ENCODE data around the gene MRPL57.
"Not testable (repeated sequence)": the region's sequence is repeated elsewhere in the genome, so short reads cannot be mapped to it uniquely, and the experiment has no call there.

The MRPL57 gene

DNA sequence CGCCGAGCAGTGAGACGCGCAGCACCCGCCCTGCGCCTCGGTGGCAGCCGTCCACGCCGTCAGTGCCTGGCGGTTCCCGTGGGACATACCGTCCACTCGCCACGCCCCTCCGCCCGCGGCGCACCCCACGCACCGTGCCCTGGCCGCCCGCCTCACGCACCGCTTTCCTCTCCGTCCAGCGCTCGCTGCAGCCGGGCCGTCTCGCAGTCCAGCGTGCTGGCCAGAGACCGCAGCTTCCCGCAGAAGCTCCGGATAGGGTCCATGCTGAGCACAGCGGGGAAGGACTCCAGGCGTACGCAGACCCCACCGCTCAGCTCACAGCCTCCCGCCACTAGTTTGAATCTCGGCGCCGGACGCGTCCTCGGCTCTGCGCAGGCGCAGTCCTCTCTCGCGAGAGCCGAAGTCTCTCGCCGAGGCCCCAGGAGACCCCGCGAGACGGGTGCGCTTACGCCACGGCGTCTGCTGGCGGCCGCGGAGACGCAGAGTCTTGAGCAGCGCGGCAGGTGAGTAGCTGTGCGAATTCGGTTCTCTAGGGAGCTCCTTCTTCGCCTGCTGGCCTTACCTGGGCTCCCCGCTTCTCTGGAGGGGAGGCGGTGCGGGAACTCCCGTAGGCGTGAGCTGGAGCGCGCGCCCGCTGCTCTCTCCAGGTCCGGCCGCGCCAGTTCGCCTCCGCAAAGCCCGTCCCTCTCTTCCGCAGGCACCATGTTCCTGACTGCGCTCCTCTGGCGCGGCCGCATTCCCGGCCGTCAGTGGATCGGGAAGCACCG, at the start of gene MRPL57, which contains the start of gene SKA3:
Gene MRPL57, plus strand, starts transcription at position 444 of the 767 bp plus-strand sequence. Its CDS starts 259 bp downstream, at position 703.
Gene SKA3, minus strand, starts transcription at position 338 of the 767 bp plus-strand sequence. Its CDS starts 75 bp downstream, at position 263.
- DNase-seq = peak; percentile 95

DNA sequence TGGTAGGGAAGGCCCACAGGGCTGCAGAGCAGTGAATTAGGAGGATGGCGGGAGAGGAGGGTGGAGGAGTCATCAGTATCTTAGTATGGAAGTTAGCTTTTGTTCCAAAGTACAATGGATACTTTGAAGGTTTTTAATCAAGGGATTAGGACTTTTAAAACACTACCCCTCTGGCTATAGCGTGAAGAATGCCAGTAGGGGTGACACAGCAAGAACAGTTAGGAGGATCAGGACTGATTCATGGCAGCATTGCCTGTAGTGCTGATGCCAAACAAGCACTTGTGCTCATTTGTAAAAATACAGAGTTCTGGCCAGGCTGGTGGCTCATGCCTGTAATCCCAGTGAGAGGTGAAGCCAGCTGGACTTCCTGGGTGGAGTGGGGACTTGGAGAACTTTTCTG, 46.3 kb upstream of the MRPL57 start:
- no peak for DNase-seq

DNA sequence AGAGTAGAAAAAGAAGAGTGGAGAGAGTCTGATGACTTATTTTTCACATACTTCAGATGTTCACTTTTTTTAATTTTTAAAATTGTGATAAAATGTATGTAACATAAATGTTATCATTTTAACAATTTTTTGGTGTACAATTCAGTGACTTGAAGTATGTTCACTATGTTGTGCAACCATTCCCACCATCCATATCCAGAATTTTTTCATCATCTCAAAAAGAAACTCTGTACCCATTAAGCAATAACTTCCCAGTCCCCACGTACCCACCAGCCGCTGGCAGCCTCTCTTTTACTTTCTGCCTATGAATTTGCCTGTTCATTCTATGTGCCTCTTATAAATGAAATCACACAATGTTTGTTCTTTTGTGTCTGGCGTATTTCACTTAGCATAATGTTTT, 43.4 kb upstream of the MRPL57 start:
- DNase-seq = no peak

DNA sequence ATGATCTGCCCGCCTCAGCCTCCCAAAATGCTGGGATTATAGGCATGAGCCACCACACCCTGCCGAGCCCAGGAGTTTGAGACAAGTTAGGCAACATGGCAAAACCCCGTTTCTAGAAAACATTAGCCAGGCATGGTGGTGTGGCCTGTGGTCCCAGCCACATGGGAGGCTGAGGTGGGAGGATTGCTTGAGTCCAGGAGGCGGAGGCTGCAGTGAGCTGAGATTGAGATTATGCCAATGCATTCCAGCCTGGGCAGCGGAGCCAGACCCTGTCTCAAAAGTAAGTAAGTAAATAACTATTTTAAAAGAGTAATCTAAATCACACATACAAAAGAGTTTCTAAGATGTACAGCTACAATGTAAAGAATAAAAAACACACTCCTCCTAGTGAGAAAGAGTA, 42.0 kb upstream of the MRPL57 start:
- DNase-seq = no peak

DNA sequence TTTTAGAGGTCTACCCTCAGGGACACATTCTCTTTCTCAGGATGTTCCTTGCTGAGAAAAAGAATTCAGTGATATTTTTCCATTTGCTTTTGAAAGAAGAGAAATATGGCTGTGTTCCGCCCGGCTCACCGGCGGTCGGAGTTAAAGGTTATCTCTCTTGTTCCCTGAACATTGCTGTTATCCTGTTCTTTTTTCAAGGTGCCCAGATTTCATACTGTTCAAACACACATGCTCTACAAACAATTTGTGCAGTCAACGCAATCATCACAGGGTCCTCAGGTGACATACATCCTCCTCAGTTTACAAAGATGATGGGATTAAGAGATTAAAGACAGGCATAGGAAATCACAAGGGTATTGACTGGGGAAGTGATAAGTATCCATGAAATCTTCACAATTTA, 40.6 kb upstream of the MRPL57 start:
- DNase-seq = not testable (repeated sequence)

DNA sequence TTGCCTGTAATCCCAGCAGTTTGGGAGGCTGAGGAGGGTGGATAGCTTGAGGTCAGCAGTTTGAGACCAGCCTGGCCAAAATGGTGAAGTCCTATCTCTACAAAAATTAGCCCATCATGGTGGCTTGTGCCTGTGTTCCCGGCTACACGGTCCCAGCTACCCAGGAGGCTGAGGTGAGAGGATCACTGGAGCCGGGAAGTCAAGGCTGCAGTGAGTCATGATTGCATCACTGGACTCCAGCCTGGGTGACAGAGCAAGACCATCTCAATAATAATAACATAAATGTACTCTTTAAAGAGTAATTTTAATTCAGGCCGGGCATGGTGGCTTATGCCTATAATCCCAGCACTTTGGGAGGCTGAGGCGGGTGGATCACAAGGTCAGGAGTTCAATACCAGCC, 38.8 kb upstream of the MRPL57 start:
- DNase-seq = no peak

DNA sequence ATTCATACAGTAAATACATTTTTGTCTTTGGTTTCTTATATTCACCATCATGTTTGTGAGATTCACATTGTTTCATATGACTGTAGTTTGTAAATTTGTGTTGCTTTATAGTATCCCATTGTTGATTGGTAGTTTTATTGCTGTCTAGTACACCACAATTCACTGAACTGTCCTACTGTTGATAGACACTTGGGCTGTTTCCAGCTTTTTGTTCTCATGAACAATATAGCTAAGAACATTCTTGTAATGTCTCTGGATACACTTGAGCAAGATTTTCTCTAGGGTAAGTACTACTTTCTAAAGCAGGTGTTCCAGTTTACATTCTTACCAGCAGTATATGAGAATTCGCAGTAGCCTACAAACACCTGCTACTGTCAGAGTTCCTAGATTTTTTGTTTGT, 37.9 kb upstream of the MRPL57 start:
- DNase-seq = no peak

DNA sequence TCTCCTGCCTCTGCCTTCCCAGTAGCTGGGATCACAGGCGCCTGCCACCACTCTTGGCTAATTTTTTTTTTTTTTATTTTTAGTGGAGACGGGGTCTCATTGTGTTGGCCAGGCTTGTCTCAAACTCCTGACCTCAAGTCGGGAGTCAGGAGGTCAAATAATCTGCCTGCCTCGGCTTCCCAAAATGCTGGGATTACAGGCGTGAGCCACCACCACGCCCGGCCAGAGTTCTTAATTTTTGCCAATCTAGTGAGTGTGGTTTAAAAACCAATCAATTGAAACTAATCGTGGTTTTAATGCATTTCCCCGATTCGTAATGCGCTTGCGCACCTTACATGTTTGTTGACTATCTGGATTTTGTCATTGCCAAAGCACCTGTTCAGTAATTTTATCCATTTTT, 37.1 kb upstream of the MRPL57 start:
- DNase-seq = no peak

DNA sequence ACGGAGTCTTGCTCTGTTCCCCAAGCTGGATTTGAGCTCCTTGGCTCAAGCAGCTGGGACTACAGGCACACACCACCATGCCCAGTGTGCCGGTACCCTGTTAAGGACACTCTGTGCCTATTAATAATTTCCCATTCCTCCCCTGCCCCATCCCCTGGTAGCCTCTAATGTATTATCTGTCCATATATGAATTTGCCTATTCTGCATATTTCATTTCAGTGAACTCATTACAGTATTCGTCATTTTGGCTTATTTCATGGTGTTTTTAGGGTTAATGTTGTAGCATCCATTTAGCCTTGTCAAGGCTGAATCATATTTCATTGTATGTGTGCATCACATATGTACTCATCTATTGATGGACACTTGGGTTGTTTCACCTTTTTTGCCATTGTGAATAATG, 33.7 kb upstream of the MRPL57 start:
- DNase-seq = no peak

DNA sequence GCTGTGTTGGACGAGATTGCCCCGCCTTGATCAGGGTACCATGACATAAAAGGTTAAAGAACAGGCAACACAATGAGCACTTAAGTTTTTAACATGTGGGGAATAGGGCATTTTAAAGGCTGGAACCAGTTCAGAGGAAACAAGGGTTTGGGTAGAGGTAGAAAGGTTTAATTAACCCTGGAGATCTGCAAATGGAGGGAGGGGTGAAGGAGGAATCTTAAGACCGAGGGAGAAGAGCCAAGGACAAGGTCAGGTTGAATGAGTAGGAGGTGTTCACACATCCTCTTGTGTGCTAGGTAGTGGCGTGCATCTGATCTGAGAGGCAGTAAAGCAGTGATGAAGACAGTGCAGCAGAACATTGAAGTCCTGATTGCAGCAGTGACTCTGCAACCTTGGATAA, 28.6 kb upstream of the MRPL57 start:
- no peak for DNase-seq

DNA sequence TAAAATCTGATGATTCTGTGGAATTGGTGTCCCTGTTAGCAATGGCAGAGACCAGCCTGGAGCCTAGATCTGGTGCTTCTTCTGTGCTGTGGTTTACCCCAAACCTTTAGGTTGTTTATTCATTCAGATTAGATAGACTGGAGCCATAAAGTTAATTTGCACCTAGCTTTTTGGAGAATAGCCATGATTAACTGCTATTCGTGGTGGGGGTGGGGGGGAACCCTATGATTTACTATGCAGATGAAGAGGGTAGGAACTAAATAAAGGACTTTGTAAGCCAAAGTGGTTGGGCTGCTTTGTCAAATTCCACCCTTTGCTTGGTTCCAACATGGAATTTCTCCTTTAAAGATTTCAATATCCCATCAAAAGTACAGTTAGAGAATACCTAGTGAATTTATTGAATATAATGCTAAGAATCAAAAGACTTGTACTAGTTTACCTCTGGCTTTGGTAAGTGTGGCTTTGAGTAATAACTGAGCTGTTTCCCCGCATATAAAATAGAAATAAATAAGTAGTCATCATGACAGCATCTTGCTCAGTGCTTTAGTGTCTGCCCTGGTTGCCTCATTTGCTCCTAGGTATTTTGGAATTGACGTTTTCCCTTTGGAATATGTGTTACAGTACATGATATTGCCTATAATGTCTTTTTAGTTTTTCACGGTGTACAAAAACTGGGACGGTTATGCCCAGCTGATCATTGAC, 27.8 kb upstream of the MRPL57 start:
- DNase-seq = no peak

DNA sequence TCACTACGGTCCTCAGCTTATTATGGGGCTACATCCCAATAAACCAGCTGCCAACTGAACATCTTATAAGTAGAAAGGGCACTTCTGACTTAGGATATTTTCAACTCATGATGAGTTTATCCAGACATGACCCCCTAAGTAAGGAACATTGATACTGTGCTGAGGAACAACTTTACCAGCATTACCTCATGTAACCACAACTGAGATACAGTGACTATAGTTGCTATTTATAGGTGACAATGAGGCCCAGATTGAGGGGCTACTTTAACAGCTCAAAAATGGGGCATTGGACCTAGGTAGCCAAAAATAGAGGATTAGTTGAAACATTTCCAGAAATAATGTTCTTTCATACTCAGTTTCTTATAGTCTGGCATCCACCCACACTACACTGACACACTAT, 26.9 kb upstream of the MRPL57 start:
- no peak for DNase-seq

DNA sequence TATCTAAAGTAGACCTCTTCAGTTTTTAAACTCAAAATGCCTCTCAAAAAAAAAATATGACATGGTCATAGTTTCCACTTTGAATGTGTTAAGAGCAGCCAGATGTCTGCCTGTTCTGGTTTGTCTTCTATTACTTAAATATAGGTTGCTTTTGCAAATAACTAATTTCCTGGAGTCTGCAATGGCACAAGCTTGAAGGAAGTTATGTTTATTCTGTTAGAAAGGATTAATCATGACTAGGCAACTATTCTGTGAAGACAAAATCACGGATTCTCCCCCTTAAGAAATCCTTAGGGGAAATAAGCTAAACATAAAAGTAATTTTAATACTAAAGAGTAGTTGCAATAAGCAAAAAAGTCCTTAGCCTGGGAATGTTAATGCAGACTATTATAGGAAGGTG, 26.4 kb upstream of the MRPL57 start:
- peak in 1 of 2 experiments; percentile 15 for DNase-seq

DNA sequence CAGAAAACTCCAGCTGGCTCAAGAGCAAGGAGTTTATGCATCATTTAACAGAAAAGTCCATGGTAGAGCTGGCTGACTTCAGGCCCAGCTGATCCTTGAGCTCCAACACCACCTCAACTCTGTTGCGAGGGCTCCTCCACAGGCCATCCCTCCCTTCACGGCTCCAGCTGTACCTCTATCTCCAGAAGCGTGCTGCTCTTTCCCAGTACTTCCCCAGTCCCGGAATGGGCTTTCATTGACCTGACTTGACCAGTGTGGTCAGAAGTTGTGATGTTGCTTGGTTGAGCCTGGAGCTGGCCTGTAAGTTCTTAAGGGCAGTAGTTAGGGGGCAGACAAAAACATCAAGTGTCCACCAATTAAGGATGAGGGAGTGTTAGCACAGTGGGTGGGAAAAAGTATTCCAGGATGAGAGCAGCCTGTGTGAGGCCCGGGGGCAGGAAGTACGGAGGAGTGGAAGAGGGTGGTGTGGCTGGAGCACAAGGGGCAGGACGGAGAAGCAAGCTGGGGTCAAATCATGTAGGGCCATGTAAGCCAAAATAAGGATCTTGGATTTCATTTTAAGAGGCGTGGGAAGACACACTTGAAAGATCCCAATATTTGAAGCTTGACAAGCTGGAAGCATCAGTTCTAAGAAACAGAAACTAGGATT, 24.1 kb upstream of the MRPL57 start:
- no peak for DNase-seq

DNA sequence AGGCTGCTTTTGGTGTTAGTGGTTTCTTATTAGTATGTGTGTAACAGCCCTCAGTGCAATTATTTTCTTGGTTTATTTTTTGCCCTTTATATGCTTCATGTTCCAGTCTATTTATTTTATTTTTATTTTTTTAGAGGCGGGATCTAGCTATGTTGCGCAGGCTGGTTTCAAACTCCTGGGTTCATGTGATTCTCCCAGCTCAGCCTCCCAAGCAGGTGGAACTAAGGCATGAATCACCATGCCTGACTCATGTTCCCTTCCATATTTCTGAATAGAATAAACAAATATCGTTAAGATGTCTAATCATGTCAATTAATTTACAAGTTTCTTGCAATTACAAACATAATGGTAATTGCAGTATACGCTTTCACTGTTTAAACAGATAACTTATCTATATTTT, 11.8 kb upstream of the MRPL57 start:
- no peak for DNase-seq

DNA sequence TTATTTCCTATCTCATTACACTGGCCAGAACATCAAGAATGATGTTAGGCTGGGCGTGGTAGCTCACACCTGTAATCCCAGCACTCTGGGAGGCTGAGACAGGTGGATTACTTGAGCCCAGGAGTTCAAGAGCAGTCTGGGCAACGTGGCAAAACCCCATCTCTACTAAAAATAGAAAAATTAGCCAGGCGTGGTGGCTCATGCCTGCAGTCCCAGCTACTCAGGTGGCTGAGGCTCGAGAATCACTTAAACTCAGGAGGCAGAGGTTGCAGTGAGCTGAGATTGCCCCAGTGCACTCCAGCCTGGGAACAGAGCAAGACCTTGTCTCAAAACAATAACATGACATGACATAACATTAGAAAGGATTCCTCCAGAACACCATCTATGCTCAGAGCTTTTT, 10.9 kb upstream of the MRPL57 start:
- DNase-seq = not testable (repeated sequence)

DNA sequence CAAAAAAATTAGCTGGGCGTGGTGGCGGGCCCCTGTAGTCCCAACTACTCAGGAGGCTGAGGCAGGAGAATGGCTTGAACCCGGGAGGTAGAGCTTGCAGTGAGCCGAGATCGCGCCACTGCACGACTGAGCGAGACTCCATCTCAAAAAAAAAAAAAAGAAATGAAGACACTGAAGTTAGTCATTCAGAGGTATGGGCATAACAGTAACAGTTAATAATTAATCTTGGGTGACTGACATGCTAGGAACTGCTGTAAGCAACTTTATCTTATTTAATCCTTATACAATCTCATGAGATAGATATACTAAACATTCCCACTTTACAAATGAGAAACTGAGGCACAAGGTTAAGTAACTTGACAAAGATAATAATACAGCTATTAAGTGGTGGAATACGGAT, 5.0 kb upstream of the MRPL57 start:
- no peak for DNase-seq

DNA sequence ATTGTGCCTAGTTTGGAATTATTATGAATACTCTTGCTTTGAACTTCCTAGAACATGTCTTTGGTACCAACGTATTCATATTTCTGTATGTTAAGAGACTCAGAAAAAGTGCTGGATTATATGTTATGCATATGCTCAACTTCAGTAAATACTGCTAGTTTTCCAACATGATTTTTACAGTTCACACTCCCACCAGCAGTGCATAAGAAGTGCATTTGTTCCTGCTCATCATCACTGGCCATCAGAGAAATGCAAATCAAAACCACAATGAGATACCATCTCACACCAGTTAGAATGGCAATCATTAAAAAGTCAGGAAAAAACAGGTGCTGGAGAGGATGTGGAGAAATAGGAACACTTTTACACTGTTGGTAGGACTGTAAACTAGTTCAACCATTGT, 2.7 kb upstream of the MRPL57 start:
- not testable (repeated sequence) for DNase-seq

DNA sequence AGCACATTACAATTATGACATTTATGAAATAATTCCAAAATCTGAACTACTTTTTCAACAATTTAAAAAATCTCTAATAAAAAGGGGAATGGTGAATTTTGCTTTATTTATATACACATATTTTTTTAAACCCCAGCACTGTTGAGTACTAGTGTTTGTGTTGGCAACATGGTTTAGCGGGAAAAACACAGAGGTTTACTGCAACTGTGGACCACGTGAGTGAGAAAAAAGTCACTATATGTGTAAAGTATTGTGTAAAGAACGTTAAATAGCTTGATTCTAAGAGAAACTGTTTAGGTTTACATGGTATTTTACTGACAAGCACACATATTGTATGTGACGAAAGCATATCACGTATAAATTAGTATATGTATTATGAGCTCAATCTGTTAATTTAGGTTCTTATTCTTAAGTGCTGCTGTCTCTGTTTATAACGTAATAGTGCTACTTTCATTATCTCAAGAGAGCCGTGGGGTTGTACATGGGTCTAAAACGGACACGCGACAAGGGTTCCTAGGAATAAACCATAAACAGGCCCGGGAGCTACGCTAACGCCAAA, 723 bp upstream of the MRPL57 start:
- peak in 1 of 2 experiments; percentile 75 for DNase-seq

DNA sequence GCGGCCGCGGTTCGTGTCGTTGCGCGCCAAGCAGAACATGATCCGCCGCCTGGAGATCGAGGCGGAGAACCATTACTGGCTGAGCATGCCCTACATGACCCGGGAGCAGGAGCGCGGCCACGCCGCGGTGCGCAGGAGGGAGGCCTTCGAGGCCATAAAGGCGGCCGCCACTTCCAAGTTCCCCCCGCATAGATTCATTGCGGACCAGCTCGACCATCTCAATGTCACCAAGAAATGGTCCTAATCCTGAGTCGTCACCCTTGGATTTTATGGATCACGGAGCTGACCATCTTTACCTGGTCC, 475 bp downstream of the MRPL57 start:
- DNase-seq = peak in 1 of 2 experiments; percentile 44

DNA sequence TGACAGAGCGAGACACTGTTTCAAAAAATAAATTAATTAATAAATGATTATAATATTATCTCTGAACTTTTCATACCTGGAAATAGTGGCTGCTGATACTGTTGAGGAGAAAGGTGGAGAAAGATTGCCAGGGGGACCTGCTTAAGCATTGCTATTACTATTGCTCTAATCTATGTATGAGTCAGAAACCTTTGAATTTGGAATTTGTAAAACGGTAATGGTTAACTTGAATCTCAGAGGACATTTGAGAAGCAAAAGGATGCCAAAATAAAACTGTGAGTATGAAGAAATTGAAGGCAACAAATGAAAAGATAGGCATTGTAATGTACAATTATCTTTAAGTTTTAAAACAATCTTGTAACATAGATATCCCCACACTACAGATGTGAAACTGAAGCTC, 5.2 kb downstream of the MRPL57 start:
- DNase-seq = no peak

DNA sequence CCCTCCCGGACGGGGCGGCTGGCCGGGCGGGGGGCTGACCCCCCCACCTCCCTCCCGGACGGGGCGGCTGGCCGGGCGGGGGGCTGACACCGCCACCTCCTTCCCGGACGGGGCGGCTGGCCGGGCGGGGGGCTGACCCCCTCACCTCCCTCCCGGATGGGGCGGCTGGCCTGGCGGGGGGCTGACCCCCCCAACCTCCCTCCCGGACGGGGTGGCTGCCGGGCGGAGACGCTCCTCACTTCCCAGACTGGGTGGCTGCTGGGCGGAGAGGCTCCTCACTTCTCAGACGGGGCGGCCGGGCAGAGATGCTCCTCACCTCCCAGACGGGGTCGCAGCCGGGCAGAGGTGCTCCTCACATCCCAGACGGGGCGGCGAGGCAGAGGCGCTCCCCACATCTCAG, 10.0 kb downstream of the MRPL57 start:
- DNase-seq = not testable (repeated sequence)

DNA sequence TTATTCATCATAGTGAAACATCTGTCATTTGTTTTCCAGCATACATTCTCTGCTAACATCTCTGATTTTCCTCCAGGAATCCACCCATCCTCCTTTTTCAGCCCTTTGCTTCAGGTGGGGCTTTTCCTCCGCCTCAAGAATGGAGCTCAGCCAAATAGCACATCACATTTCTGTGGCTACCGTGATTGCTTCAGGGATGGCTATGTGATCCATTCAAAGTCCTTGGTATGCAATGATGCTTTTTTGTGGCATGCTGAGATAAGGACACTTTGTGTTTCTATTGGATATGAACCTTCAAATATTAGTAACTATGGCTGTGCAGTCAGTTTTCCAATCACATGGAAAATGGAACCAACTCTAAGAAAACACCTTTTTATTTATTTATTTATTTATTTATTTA, 18.3 kb downstream of the MRPL57 start:
- not testable (repeated sequence) for DNase-seq
